Fibroblast of upper back skin (primary cell): ENCODE results near the gene SRP68.

Experiments used
- DNase-seq: peaks from one replicate; pipeline ENCODE4 v3.0.0-alpha.2; 2013

SRP68 gene

DNA sequence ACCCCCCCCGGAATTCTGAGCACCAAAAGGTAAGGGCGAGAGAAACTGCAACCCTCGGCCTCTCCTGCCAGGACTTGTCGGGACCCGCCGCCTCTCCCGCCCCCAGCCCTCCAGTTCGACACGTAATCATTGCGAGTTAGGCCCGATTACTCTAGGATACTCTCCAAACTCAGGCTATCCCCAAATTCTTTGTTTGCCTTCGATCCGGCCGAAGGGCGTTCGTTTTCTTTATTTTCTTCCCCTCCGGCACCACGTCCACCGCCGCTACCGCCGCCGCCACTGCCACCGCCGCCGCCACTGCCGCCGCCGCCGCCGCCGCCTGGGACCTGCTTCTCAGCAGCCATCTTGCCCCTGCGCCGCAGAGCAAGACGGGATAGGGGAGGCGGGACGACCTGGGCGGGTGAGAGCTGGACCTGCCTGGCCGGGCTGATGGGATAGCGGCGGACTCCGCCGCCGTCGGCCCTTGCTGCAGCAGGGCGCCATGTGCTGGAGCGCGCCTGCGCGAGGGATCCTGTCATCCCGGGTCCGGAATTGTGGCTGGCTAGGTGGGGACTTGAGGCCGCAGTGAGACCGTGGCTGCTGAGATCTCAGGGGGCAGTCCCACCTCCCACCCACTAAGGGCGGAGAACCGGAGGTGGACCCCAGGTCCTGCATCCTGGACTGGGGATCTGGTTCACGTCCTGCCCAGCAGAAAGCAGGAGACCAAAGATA lies at the start of gene SRP68:
TSS of gene SRP68 (minus strand) at position 370 of the 711 bp plus-strand sequence. CDS start at position 344, 26 bp downstream.
- DNase-seq = peak; percentile 90

DNA sequence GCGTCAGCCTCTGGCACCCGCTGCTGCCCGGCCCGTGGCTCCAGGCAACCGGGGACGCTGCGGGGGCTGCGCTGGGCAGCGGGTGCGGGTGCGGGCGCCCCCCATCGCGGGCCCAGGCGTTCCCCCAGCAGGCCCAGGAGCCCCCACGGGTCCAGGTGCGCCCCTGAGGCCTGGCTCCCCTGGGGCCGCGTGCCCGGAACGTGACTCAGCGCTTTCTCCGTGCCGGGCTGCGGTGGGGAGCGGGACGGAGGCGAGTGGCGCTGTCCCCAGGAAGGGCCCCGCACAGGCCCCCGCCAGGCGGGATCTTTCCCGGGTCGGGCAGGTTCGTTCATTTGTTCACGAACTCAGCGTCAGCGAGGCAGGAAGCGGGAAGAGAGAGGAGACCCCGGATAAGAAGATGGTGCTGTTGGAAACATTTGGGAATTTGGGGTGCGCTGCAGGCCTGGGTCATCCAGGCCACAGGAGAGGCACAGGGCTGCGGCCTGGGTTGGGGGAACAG lies 49.7 kb upstream of the SRP68 start:
- DNase-seq = peak; percentile 37

DNA sequence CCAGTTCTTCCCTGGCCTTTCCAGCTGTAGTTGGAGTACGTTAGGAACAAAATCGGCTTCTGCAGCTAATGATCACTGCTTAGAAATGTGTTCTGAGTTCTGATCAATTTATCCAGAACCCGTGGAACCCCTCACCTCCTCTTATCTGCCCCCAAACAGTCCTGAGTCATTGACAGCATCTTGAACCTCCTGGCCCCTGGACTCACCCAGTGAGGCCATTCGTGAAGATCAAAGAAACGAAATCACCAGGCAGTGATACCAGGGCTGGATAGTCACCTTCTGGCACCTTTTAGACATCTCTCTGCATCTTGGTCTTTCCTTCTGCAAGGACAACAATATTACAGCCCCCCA lies 48.3 kb upstream of the SRP68 start:
- DNase-seq = no peak

DNA sequence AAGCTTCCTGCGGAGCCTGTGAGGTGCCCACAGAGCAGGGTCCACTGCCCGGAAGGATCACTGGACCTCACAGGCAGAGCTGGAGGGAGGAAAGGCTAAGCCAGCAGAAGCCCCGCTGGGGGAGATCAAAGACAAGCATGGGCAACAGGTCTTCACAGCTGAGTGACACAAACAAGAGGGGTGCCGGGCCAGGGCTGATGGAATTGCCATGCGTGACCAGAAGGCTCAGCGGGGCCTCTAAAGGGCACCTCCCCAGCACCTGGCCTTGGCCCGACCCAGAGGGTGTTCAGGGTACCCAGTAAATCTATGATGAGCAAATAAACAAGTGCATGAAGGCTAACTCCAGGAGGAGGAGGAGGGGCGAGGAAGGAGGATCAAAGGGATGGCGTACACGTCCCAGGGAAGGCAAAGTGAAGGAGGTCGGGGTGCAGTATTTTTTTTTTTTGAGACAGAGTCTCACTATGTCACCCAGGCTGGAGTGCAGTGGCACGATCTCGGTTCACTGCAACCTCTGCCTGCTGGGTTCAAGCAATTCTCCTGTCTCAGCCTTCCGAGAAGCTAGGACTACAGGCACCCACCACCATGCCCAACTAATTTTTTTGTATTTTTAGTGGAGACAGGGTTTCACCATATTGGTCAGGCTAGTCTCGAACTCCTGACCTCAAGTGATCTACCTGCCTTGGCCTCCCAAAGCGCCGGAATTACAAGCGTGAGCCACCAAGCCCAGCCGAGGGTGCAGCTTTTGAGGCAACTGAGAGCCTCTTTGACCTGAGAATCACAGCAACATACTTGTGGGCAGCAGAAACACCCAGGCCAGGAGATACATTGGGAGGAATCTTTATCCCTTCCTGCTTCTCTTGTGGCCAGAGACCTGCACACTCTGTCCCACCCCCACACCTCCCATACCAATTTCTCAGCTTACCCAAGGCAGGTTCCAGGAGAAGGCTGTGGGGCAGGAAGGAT lies 47.4 kb upstream of the SRP68 start:
- DNase-seq = no peak

DNA sequence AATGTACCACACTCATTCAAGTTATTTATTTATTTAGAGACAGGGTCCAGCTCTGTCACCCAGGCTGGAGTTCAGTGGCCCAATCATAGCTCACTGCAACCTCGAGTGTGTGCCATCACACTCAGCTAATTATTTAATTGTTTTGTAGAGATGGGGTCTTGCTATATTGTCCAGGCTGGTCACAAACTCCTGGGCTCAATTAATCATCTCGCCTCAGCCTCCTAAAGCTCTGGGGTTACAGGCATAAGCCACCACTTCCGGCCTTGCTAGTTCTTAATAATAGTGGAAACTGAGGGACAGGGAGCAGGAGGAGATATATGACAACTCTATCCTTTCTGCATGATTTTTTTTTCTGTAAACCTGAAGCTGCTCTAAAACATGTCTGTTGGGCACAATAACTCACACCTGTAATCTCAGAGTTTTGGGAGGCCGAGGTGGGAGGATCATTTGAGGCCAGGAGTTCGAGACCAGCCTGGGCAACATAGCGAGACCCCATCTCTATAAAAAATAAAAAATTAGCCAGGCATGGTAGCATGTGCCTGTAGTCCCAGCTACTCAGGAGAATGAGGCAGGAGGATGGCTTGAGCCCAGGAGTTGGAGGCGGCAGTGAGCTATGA lies 42.9 kb upstream of the SRP68 start:
- DNase-seq = no peak

DNA sequence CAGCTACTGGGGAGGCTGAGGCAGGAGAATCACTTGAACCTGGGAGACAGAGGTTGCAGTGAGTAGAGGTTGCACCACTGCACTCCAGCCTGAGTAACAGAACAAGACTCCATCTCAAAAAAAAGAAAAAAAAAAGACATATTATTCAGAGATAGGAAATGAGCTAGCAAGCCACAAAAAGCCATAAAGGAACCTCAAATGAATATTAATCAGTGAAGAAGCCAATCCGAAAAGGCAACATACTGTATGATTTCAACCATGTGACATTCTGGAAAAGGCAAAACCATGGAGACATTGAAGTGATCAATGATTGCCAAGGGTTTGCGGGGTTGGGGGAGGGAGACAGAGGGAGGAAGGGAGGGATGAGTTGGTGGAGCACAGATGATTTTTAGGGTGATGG lies 39.6 kb upstream of the SRP68 start:
- DNase-seq = peak; percentile 67

DNA sequence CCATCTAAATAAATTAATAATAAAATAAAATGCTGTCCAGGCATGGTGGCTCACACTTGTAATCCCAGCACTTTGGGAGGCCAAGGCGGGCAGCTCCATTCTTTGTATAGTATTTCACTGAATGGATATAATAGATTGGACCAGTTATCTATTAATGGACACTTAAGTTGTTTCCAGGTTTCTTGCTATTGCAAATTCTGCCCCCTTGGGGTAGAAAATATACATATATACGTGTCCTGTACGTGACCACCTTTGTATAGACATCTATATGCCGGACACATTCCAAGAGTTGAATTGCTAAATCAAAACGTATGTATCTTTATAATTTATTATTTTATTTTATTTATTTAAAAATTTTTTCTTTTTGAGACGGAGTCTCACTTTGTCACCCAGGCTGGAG lies 35.2 kb upstream of the SRP68 start:
- DNase-seq = no peak

DNA sequence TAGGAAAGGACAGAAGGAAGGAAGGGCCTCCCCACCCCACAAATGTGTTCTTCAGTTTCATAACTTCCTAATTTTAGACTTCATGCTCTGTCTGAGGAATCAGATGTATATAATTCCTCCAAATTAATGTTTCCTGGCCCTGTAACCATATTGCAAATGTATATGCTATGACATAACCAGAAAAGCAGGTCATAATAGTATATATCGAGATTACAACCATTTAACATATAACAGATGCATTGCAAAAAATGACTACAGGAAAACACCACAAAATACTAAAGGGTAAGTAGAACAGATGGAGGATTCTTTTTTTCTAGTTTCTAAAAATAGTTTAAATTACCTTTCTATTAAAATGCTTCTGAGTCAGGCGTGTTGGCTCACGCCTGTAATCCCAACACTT lies 34.4 kb upstream of the SRP68 start:
- DNase-seq = peak; percentile 59

DNA sequence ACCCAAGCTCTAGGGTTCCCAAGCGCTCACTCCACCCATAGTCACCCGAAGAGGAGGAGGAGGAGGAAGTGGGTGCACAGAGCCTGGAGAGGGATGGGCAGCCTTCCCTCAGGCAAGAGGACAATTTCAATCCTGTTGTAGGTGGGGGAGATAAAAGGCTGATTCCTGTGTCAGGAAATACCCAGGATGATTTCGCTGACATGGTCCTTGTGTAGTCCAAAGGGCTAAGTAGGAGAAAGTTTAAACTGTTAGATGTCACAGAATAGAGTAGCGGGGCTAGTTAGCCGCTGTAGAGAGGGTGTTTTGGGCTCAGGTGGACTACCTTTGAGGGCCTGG lies 32.5 kb upstream of the SRP68 start:
- no peak for DNase-seq

DNA sequence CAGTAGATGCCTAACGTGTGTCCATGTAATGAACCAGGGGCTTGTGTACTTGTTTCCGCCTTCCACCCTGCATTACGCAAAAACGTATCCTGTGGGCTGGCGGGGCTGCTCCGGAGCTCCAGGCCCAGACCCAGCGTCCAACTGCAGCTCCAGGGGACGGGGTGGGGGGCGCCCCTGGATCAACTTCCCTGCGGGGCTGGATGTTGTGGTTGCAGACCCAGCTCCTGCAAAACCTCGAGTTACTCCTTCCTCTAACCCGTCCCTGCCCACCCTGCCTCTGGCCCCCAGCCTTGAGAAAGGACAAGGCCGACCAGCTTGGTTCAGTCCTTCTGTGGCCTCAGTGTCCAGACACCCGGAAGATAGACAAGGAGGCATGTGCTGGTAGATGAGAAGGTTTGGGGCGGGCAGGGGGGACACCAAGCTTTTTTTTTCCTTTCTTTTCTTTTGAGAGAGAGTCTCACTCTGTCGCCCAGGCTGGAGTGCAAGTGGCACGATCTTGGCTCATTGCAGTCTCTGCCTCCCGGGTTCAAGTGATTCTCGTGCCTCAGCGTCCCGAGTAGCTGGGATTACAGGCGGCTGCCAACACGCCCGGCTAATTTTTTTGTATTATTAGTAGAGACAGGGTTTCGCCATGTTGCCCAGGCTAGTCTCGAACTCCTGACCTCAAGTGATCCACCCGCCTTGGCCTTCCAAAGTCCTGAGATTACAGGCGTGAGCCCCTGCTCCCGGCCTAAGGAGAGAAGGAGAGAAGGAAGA lies 32.0 kb upstream of the SRP68 start:
- no peak for DNase-seq

DNA sequence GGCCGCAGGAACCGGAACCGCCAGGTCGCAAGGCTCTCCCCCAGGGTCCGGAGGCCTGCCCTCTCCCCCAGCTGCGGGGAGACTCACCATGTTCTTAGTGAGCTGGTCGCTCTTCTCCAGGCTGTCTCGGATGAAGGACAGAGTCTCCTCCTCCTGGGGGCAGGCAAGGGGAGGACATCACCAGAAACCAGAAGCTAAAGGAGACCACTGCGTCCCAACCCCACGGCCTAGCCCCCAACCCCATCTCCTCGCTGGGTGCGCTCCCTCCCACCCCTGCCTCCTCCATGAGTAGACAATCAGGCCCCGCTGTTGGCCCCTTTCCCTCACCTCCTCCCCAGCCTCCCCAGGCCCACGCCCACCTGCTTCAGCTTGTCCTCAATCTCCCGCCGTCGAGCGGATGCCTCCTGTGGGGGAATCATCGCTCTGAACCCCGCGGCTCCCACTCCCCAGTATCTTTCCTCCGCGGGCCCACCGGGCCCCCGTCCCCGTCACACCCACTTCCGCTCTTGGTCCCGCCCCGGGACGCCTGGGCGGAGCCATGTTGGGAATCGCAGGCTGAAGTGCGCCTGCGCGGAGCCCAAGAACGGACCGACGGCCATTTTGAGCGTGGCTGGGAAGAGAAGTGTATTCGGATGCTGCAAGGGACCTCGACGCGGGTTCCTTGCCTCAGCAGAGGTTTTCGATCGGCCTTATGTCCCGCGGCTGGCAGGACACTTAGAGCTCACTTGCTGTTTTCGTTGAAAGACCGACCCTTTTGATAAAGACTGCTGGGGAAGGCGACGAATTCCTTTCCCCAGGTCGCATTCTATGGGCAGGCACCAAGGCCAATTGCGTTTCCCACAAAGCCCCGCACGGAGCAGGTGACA lies 31.2 kb upstream of the SRP68 start, which contains the start of gene EXOC7:
TSS of gene EXOC7 (minus strand) at position 514 of the 866 bp plus-strand sequence. CDS start at position 419, 95 bp downstream.
- DNase-seq = peak; percentile 90

DNA sequence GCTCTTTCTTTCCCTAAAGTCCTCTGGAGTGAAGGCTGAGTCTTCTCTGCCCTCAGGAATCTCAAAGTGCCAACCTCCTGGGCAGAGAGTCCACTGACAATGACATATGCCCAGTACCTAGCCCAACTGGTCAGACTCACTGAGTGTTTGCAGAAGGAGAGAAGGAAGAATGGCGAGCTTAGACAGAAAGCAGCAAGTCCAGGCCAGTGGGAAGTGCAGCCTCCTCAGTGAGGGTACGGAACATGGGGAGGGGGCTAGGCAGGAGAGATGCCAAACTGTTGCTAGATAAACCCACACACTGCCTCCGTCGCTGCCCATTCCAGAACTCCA lies 30.6 kb upstream of the SRP68 start:
- DNase-seq = no peak

DNA sequence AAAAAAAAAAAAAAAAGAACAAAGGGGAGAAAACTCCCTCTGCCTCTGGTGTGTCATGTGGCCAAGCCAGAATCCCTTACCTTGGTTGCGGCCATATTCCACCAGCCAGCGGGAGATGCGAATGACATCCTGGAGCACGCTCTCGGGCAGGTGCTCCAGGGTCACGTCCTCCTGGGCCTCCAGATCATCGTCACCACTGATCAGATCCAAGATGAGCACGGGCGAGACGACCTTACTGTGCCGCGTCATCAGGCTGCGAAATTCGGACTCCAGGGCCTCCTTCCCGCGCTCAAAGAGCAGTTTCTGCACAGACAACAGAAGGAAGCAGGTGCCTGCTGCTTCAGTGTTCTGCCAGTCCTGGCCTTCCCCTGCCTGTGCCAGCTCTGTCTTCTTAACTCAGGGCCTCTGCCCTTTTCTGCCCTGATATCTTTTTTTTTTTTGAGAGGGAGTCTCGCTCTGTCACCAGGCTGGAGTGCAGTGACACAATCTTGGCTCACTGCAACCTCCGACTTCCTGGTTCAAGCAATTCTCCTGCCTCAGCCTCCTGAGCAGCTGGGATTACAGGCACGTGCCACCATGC lies 25.5 kb upstream of the SRP68 start:
- no peak for DNase-seq

DNA sequence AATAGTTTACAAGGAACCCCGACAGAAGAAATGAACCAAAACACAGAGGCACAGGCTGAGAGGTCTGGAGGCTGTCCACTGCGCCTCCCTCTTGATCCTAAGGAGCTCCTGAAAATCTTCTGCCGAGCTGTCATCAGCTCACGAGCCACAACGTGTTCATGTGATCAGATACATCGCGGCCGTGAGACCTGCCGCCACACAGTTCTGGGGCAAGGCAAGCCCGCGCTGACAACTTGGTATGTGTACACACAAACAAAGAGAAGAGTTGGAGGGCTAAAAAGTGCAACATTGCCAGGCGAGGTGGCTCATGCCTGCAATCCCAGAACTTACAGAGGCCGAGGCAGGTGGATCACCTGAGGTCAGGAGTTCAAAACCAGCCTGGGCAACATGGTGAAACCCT lies 23.6 kb upstream of the SRP68 start:
- no peak for DNase-seq

DNA sequence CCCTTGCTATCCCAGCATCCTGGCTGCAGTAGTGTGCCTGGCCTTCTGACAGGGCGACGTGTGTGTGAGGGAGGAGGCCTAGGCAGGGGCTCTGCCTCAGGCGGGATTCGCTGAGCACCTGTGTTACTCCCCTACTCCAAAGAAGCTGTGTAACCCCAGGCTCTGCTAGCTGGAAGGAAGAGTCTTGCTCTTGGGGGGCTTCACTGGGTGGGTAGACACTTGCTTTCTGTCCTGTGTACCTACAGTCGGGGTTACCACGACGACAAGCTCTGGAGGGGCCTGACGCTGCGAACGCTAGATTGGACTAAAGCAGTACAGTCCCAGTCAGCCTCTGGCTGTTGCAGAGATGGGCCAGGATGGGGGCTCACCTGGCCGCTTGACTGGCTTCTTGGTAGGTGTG lies 21.7 kb upstream of the SRP68 start:
- DNase-seq = no peak

DNA sequence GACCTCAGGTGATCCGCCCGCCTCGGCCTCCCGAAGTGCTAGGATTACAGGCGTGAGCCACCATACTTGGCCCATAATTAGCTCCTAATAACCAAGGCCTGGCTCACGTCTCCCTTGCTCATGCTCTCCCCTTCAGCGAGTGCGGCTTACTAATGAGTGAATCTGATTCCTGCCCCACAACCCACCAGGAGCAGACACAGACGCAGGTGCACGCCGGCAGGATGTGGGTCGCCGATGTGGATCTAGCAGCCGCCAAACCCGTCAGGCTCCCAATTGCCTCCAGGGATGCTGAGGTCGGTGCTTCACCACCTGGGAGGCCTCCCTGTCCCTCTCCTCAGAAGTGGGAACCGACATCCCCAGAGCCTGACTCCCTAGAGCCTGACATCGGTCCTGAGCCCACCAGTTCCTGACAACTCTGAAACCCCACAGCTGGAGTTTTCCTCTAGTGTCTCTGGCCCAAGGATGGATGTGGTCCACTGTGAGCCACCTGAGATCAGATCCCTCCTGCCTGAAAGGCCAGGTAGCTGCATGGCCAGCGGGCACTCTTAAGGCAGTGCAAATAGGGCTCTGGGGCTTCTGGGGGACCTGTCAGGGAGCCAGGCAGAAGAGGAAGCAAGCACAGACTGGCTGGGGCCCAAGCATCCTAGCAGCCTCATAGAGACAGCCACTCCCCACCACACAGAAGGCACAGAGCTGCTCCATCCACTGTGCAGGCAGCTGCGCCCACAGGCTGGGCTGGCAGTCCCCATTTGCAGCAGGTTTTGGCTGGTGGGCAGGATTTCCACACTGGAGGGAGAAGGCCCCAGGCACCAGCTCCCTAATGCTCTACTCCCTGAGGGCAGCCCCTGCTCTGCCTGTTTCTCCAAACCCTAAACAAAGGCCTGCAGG lies 20.5 kb upstream of the SRP68 start:
- no peak for DNase-seq

DNA sequence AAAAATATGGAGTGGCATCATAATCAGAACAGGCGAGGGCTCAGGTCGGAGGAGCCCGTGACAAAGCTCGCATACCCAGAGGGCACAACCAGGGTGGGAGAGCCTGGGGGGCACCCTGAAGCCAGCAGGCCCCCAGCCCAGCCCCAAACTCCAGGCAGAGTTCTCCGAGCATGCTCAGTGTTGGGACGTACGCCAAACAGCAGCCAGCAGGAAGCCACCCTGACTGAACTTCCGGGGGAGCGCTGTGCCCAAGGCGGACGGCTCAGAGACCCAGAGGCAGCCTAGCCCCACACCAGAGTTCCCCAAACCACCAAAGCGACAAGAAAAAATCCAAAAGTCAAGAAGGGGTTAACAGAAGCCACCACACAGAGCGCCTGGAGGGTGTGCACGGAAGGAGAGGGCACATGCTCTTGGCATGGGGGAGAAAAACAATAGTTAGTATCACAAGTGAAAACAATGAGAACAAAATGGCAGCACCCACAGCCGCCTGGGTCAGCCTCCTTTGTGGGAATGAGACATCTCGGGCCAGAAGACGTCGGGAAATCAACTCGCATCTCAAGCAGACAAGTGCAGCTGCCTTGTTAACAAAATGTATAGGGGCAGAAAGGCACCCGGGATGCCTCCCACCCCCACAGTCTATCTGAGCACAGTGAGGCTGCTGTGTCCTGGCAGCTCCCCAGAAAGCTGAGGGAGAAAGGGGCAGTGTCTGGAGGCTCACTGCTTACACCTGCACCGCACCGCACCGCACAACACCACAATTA lies 19.4 kb upstream of the SRP68 start:
- DNase-seq = no peak

DNA sequence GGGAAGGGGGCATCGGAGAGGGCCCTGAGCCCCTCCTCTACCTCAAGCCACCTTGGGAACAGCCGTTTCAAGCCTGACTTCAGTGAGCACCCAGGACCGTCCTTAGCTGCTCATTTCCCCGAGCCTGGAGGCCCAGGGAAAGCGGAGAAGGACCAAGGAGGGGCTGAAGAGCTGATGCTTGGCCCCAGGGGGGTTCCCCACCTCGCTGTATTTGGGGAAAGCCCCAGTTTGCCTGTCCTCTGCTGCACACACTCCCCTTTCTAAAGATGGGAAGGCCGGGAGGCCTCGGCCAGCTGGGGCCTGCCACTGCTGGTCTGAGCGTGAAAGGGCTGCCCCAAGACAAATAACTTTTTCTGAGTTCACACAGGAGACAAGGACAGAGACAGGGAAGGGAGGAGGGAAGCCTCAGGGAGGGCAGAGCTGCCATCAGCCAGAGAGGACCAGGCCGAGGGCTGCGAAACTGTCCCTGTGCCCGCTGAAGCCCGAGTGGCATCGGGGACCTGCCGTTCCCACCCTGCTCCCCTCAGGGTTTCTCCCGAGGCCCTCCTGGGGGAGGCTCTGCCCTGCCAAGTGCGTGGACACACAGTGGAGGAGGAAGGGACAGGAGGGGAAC lies 18.3 kb upstream of the SRP68 start:
- DNase-seq = no peak
